Measurements from ENCODE around the gene C2CD5.
"Not testable (repeated sequence)": the region's sequence is repeated elsewhere in the genome, so short reads cannot be mapped to it uniquely, and the experiment has no call there.

Gene C2CD5, protein sequence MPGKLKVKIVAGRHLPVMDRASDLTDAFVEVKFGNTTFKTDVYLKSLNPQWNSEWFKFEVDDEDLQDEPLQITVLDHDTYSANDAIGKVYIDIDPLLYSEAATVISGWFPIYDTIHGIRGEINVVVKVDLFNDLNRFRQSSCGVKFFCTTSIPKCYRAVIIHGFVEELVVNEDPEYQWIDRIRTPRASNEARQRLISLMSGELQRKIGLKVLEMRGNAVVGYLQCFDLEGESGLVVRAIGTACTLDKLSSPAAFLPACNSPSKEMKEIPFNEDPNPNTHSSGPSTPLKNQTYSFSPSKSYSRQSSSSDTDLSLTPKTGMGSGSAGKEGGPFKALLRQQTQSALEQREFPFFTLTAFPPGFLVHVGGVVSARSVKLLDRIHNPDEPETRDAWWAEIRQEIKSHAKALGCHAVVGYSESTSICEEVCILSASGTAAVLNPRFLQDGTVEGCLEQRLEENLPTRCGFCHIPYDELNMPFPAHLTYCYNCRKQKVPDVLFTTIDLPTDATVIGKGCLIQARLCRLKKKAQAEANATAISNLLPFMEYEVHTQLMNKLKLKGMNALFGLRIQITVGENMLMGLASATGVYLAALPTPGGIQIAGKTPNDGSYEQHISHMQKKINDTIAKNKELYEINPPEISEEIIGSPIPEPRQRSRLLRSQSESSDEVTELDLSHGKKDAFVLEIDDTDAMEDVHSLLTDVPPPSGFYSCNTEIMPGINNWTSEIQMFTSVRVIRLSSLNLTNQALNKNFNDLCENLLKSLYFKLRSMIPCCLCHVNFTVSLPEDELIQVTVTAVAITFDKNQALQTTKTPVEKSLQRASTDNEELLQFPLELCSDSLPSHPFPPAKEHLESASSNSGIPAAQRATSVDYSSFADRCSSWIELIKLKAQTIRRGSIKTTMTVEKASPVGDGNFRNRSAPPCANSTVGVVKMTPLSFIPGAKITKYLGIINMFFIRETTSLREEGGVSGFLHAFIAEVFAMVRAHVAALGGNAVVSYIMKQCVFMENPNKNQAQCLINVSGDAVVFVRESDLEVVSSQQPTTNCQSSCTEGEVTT

GRCh38 chr12:22544038-22544979 is at the start of gene C2CD5:
C2CD5 (minus strand) TSS chr12:22544542; CDS start chr12:22544150, 392 bp downstream.
- DNase-seq, result peak; percentile 57 to 99 (median 93)

GRCh38 chr12:22593864-22594263 is 49.5 kb upstream of the C2CD5 start:
- no peak for DNase-seq

DNA sequence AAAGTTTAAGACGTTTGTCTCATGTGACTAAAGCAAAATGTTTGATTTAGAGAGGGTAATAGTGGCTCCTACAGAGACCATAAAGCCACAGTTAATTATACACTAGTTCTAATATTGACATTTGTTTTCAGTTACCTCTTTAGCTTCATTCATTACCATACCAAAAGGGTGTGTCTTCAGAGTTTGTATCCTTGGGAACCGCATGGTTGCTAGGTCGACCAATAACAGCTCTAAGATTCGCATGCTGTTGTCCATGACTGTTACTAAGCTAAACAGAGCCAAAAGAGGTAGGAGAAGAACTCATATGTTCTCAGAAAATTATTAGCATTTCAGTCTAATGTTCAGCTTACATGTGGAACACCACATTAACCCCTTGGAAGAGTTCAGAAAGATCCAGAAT is 44.5 kb upstream of the C2CD5 start:
- no peak for DNase-seq

DNA sequence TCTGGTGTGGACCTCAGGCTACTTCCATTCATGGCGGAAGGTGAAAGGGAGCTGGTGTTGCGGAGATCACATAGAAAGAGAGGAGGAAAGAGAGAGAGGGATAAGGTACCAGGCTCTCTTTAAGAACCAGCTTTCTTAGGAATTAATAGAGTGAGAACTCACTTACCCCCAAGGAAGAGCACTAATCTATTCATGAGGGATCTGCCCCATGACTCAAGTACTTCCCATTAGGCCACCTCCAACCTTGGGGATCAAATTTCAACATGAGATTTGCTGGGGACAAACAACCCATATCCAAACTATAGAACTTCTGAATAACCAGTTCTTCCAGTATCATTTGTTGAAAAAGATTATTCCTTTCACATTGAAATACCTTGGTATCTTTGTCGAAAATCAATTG is 34.0 kb upstream of the C2CD5 start:
- DNase-seq, result no peak

GRCh38 chr12:22577667-22578066 is 33.3 kb upstream of the C2CD5 start:
- no peak for DNase-seq

DNA sequence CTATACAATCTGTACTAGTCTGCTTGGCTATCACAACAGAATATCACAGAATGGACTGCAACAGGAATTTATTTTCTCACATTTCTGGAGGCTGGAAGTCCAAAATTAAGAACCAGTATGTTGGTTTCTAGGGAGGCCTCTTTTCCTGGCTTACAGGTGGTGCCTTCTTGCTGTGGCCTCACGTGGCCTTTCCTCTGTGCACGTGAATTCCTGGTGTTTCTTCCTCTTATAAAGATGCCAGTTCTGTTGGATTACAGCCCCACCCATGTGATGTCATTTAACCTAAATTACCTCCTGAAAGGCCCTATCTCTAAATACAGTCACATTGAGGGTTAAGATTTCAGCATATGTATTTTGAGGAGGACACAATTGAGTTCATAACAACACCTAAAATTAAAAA is 32.1 kb upstream of the C2CD5 start:
- DNase-seq, result no peak

- DNase-seq, result no peak
Observed at GRCh38 chr12:22576065-22576464, 31.7 kb upstream of the C2CD5 start.

DNA sequence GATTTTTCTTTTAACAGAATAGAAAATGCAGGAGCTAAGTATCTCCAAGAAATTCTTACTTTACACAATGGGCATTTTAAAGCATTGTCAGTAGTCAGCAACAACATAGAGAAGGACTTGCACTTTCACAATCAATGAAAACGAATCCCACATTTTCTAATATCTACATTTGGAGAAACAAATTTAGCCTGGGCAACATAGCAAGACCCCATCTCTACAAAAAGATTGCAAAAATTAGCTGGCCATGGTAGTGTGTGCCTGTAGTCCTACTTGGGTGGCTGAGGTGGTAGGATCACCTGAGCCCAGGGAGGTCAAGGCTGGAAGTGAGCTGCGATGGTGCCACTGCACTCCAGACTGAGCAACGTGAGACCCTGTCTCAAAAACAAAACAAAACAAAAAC is 30.6 kb upstream of the C2CD5 start:
- no peak for DNase-seq

- DNase-seq, result no peak
Observed at GRCh38 chr12:22573181-22573580, 28.8 kb upstream of the C2CD5 start.

DNA sequence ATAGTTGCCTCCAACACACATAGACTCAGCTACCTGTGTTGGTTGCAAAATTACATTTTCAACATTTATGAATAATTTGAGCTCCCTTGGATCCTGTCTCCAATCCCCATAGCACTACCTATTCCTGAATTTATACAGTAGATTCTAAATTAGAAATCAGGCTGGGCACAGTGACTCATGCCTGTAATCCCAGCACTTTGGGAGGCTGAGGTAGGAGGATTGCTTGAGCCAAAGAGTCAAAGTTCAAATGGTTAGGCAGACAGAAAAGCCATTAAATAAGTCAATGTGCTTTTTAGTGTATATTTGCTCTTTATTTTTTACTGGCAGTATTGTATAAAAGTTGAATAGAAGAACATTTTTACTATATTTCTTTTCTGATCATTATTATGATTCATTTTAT is 24.9 kb upstream of the C2CD5 start:
- DNase-seq, result no peak

- no peak for DNase-seq
Observed at GRCh38 chr12:22562036-22563028, 18.0 kb upstream of the C2CD5 start.

DNA sequence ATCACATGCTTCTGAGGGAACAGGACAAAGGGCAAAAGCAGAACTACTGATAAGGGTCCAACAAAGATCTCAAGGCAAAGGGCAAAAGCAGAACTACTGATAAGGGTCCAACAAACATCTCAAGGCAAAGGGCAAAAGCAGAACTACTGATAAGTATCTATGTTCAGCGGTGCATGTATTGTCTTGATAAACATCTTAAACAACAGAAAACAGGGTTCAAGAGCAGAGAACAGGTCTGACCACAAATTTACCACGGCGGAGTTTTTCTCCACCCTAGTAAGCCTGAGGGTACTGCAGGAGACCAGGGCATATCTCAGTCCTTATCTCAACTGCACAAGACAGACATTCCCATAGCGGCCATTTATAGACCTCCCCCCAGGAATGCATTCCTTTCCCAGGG is 10.4 kb upstream of the C2CD5 start:
- DNase-seq, result not testable (repeated sequence)

DNA sequence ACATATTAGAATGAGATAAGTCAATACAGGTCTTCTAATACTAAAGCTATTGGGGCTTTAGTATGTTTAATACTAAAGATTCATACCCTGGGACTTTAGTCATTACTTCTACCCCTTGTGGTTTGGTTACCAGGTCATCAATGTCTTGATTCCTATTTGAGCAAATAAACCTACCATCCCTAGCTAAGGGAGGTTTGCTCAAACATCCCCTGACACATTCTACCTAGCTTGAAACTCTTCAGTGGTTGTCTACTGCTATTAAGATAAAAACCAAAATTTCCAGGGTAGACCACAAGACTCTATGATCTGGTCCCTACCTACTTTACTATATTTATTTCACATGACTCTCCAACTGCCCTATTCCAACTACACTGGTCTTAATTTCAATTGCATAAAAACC is 7.3 kb upstream of the C2CD5 start:
- DNase-seq, result no peak

- DNase-seq, result no peak
Observed at GRCh38 chr12:22545255-22545654, 913 bp upstream of the C2CD5 start.

- DNase-seq, result peak in 40 of 58 donors; percentile 19 to 73 (median 57)
Observed at GRCh38 chr12:22543246-22544037, 900 bp downstream of the C2CD5 start.

- DNase-seq, result no peak
Observed at GRCh38 chr12:22541496-22542155, 2.7 kb downstream of the C2CD5 start.

GRCh38 chr12:22539055-22539454 is 5.3 kb downstream of the C2CD5 start:
- no peak for DNase-seq

DNA sequence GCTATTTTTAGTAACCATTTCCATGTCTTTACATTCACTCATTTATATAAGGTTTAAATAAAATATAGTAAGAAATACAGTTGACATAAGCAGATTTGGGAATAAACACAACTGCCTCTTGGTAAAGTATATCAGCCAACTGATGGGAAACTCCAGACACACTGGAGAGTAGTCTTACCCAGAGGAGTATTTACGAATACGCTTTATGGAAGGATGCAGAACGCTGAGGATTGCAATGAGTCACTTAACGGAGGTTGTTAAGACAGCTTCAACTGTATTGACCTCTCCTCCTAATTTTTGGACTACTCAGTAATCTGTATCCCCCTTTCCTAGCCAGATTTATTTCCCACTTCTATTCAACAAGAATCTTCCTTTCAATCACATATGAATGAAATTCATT is 6.0 kb downstream of the C2CD5 start:
- DNase-seq, result no peak
